Measurements from ENCODE around the gene FMN2. TPM values are rescaled to one million over a fixed set of nuclear protein-coding genes. Genes with fewer than 3 reads are reported as not detected.

FMN2 gene
- polyA plus RNA-seq, 3 donors: not detected

DNA sequence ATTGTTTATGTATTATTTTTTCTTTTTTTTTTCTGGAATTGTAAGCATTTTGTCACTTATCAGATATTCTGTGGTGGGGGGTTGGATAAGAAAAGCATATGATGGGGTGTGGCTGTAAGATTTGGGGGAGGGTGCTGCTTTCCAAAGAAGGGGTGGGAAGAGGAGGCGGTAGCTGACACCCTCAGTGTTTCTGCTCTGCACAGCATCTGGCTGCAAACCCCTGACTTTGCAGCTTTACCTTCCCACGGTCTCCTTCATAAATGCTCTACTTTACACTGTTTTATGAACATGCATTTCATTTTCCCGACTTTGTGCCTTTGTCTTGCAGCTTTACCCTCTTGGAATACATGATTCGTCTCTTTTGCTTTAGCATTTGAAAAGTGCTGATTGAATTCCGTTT, 7.6 kb downstream of the FMN2 start:
- peaks cover 0 to 4% (median 0%) of the 10 kb centered on the region in 7 donors for H3K9me3 Mint-ChIP-seq
- Histone ChIP-seq H3K27ac (ENCODE audit: low read depth in 1 of 2, low read length in 2 of 2) (no peak overlapping the region), H3K27me3 (ENCODE audit: control insufficient read depth in 2 of 2, insufficient read depth in 2 of 2, low read length in 2 of 2) (peaks cover 8 to 35% of the 10 kb centered on the region in 2 donors), H3K36me3 (replicated peaks in 1 of 2; ENCODE audit: control insufficient read depth in 1 of 2, insufficient read depth in 2 of 2, low read length in 2 of 2) (no peaks in the 10 kb centered on the region), H3K9me3 (replicated peaks in 1 of 2; ENCODE audit: control insufficient read depth in 1 of 2, insufficient read depth in 1 of 2, low read length in 2 of 2) (no peaks in the 10 kb centered on the region), H3K4me3 (replicated peaks in 1 of 3; ENCODE audit: low read depth in 2 of 3, low read length in 3 of 3) (no peak overlapping the region), H4K20me1 (ENCODE audit: insufficient read depth, low read length) (no peaks in the 10 kb centered on the region), H3K4me2 (replicated peaks; ENCODE audit: extremely low read depth, low read length, poor library complexity, severe bottlenecking) (no peak overlapping the region), H3K9ac (ENCODE audit: insufficient read depth, low read length, poor library complexity, severe bottlenecking) (no peak overlapping the region), H3K79me2 (ENCODE audit: insufficient read depth, low read length) (no peaks in the 10 kb centered on the region), H2AFZ (ENCODE audit: insufficient read depth, low read depth, low read length, poor library complexity, severe bottlenecking) (no peak overlapping the region), H3K4me1 (ENCODE audit: control insufficient read depth in 1 of 2, insufficient read depth in 2 of 2, low read length in 2 of 2) (no peaks in the 10 kb centered on the region)
- H3K27me3 Mint-ChIP-seq (ENCODE audit: low read depth in 3 of 3): peaks cover 14 to 31% (median 19%) of the 10 kb centered on the region in 3 donors
- H3K27ac Mint-ChIP-seq: peak overlapping the region in 1 of 7 donors; percentile 36
- no peaks in the 10 kb centered on the region for H3K4me1 Mint-ChIP-seq
- 69% methylated on average over 3 of the region's 5 CpGs for WGBS (ENCODE audit: insufficient coverage)
- intact Hi-C loops (cut with micrococcal nuclease): no loop called here
- no peaks in the 10 kb centered on the region for H3K36me3 Mint-ChIP-seq
- H3K4me3 Mint-ChIP-seq: peak overlapping the region in 1 of 2 donors; percentile 32
- TF ChIP-seq, protein P1, sequence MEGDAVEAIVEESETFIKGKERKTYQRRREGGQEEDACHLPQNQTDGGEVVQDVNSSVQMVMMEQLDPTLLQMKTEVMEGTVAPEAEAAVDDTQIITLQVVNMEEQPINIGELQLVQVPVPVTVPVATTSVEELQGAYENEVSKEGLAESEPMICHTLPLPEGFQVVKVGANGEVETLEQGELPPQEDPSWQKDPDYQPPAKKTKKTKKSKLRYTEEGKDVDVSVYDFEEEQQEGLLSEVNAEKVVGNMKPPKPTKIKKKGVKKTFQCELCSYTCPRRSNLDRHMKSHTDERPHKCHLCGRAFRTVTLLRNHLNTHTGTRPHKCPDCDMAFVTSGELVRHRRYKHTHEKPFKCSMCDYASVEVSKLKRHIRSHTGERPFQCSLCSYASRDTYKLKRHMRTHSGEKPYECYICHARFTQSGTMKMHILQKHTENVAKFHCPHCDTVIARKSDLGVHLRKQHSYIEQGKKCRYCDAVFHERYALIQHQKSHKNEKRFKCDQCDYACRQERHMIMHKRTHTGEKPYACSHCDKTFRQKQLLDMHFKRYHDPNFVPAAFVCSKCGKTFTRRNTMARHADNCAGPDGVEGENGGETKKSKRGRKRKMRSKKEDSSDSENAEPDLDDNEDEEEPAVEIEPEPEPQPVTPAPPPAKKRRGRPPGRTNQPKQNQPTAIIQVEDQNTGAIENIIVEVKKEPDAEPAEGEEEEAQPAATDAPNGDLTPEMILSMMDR (IDR thresholded peaks at IDR 0.05): no peak
- DNase-seq: no peak

GRCh38 chr1:240099748-240100147, 8.1 kb downstream of the FMN2 start:
- Histone ChIP-seq H3K4me2 (replicated peaks; ENCODE audit: extremely low read depth, low read length, poor library complexity, severe bottlenecking) (no peak overlapping the region), H3K9ac (ENCODE audit: insufficient read depth, low read length, poor library complexity, severe bottlenecking) (no peak overlapping the region), H2AFZ (ENCODE audit: insufficient read depth, low read depth, low read length, poor library complexity, severe bottlenecking) (no peak overlapping the region), H3K27me3 (ENCODE audit: control insufficient read depth in 2 of 2, insufficient read depth in 2 of 2, low read length in 2 of 2) (peaks cover 4 to 31% of the 10 kb centered on the region in 2 donors), H3K4me1 (ENCODE audit: control insufficient read depth in 1 of 2, insufficient read depth in 2 of 2, low read length in 2 of 2) (no peaks in the 10 kb centered on the region), H4K20me1 (ENCODE audit: insufficient read depth, low read length) (no peaks in the 10 kb centered on the region), H3K27ac (ENCODE audit: low read depth in 1 of 2, low read length in 2 of 2) (no peak overlapping the region), H3K4me3 (replicated peaks in 1 of 3; ENCODE audit: low read depth in 2 of 3, low read length in 3 of 3) (no peak overlapping the region), H3K9me3 (replicated peaks in 1 of 2; ENCODE audit: control insufficient read depth in 1 of 2, insufficient read depth in 1 of 2, low read length in 2 of 2) (no peaks in the 10 kb centered on the region), H3K36me3 (replicated peaks in 1 of 2; ENCODE audit: control insufficient read depth in 1 of 2, insufficient read depth in 2 of 2, low read length in 2 of 2) (no peaks in the 10 kb centered on the region), H3K79me2 (ENCODE audit: insufficient read depth, low read length) (no peaks in the 10 kb centered on the region)
- no peak for DNase-seq
- Mint-ChIP-seq H3K4me1 (no peaks in the 10 kb centered on the region), H3K27ac (no peak overlapping the region), H3K4me3 (peak overlapping the region in 1 of 2 donors; percentile 32), H3K27me3 (ENCODE audit: low read depth in 3 of 3) (peaks cover 13 to 31% (median 18%) of the 10 kb centered on the region in 3 donors), H3K9me3 (peaks cover 0 to 4% (median 0%) of the 10 kb centered on the region in 7 donors), H3K36me3 (no peaks in the 10 kb centered on the region)
- TF ChIP-seq, protein P1 (IDR thresholded peaks at IDR 0.05): no peak
- 57% methylated on average over 1 of the region's 3 CpGs for WGBS (ENCODE audit: insufficient coverage)
- intact Hi-C loops (cut with micrococcal nuclease): no loop called here
